Activated gamma-delta T cell treated with anti-CD3 and anti-CD28 coated beads, Interleukin-2, amount 50 U/mL, for 16 hours (primary cell): ENCODE results near the gene MAEL.

Experiments used
- DNase-seq: peaks from one replicate; pipeline ENCODE4 v3.0.0-alpha.2; 2020; ENCODE audit warnings: low read depth

MAEL gene

GRCh38 chr1:167056529-167057231 lies 67.6 kb downstream of the MAEL start:
- no peak for DNase-seq

GRCh38 chr1:167057241-167057688 lies 68.2 kb downstream of the MAEL start:
- no peak for DNase-seq

- peak; percentile 63 for DNase-seq
Observed at GRCh38 chr1:167059045-167059808, 70.1 kb downstream of the MAEL start.

- DNase-seq, result no peak
Observed at GRCh38 chr1:167059809-167060107, 70.7 kb downstream of the MAEL start.

GRCh38 chr1:167060141-167061072 lies 71.3 kb downstream of the MAEL start:
- DNase-seq, result no peak

GRCh38 chr1:167061073-167061464 lies 72.0 kb downstream of the MAEL start:
- DNase-seq, result no peak

- DNase-seq, result no peak
Observed at GRCh38 chr1:167064621-167065020, 75.5 kb downstream of the MAEL start.

GRCh38 chr1:167065471-167065870 lies 76.4 kb downstream of the MAEL start:
- DNase-seq, result no peak

GRCh38 chr1:167066333-167067122 lies 77.4 kb downstream of the MAEL start:
- DNase-seq, result peak; percentile 64

GRCh38 chr1:167067904-167068303 lies 78.8 kb downstream of the MAEL start:
- DNase-seq, result no peak

GRCh38 chr1:167068761-167069160 lies 79.7 kb downstream of the MAEL start:
- no peak for DNase-seq

- no peak for DNase-seq
Observed at GRCh38 chr1:167071286-167071685, 82.2 kb downstream of the MAEL start.
